Measurements from ENCODE around the gene CHP1. TPM values are rescaled to one million over a fixed set of nuclear protein-coding genes. Genes with fewer than 3 reads are reported as not detected.
"Not testable (repeated sequence)": the region's sequence is repeated elsewhere in the genome, so short reads cannot be mapped to it uniquely, and the experiment has no call there.

The CHP1 gene
- total RNA-seq, 6 experiments from 2014 or later: 137 to 270 (median 205) TPM

GRCh38 chr15:41276831-41277230 lies 45.8 kb downstream of the CHP1 start:
- peaks cover 0 to 15% (median 0%) of the 10 kb centered on the region in 4 donors for H3K4me1 ChIP-seq
- H3K27ac ChIP-seq: no peak overlapping the region
- DNase-seq (no peak), ATAC-seq (peak in 1 of 4 donors; percentile 43)
- no peaks in the 10 kb centered on the region for H3K27me3 ChIP-seq
- H3K36me3 ChIP-seq: peaks cover 0 to 73% (median 31%) of the 10 kb centered on the region in 4 donors
- no peaks in the 10 kb centered on the region for H3K9me3 ChIP-seq
- no peak overlapping the region for H3K4me3 ChIP-seq
- intact Hi-C loops (cut with DNase I): no loop called here
- TF ChIP-seq, protein P1, sequence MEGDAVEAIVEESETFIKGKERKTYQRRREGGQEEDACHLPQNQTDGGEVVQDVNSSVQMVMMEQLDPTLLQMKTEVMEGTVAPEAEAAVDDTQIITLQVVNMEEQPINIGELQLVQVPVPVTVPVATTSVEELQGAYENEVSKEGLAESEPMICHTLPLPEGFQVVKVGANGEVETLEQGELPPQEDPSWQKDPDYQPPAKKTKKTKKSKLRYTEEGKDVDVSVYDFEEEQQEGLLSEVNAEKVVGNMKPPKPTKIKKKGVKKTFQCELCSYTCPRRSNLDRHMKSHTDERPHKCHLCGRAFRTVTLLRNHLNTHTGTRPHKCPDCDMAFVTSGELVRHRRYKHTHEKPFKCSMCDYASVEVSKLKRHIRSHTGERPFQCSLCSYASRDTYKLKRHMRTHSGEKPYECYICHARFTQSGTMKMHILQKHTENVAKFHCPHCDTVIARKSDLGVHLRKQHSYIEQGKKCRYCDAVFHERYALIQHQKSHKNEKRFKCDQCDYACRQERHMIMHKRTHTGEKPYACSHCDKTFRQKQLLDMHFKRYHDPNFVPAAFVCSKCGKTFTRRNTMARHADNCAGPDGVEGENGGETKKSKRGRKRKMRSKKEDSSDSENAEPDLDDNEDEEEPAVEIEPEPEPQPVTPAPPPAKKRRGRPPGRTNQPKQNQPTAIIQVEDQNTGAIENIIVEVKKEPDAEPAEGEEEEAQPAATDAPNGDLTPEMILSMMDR (IDR thresholded peaks at IDR 0.05): no peak
- TF ChIP-seq POLR2A (IDR thresholded peaks at IDR 0.05): no peak

GRCh38 chr15:41278319-41278718 lies 47.3 kb downstream of the CHP1 start:
- H3K4me1 ChIP-seq: peaks cover 0 to 15% (median 0%) of the 10 kb centered on the region in 4 donors
- H3K36me3 ChIP-seq: peaks cover 0 to 59% (median 21%) of the 10 kb centered on the region in 4 donors
- H3K27me3 ChIP-seq: no peaks in the 10 kb centered on the region
- peak overlapping the region in 1 of 3 donors; percentile 32 for H3K27ac ChIP-seq
- TF ChIP-seq, protein P1 (IDR thresholded peaks at IDR 0.05): no peak
- TF ChIP-seq POLR2A (IDR thresholded peaks at IDR 0.05): no peak
- DNase-seq (no peak), ATAC-seq (no peak)
- 69% methylated on average over 2 of the region's 3 CpGs for WGBS (ENCODE audit: insufficient coverage, low coverage, low lambda C conversion rate, missing lambda C conversion rate)
- no peaks in the 10 kb centered on the region for H3K9me3 ChIP-seq
- H3K4me3 ChIP-seq: no peak overlapping the region
- intact Hi-C loops (cut with DNase I): no loop called here

DNA sequence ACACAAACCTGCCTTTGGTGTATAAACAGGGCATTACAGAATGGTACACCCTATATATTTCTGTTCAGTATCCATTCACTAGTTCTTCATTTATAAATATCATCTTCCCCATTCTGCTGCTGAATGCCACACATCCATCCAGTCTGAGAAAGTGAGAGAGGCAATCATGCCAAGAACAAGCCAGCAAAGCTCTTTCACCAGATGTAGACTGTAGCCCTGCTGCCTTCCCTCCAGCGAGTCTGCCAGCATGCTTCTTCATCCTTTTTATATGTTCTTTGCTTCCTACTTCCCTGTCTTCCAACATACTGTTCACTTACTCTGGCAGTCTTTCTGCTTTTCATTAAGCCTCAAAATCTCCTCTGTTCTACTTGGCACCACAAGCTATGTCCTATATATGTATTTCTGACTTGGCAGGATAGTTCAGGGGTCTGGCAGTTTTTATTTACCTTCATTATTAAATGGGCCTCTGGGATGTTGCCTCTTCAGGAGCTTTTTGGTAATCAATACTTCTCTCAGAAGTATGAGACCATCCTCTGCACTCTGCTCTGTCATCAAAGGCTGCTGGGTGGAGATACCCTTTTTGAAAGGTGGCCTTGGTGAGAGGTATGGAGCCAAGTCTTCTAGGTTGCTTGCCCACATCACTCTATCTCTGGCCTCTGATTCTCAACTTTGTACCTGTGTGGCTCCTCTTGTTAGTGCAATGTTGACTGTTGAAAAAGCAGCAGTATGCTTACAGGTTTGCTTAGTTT lies 48.6 kb downstream of the CHP1 start:
- 100% methylated on average over 1 of the region's 1 CpG for WGBS (ENCODE audit: insufficient coverage, low coverage, low lambda C conversion rate, missing lambda C conversion rate)
- intact Hi-C loops (cut with DNase I): no loop called here
- Histone ChIP-seq H3K27me3 (no peaks in the 10 kb centered on the region), H3K9me3 (no peaks in the 10 kb centered on the region), H3K36me3 (peaks cover 0 to 46% (median 19%) of the 10 kb centered on the region in 4 donors), H3K27ac (peak overlapping the region in 1 of 3 donors; percentile 32), H3K4me1 (peaks cover 0 to 15% (median 0%) of the 10 kb centered on the region in 4 donors), H3K4me3 (no peak overlapping the region)
- no peak for ATAC-seq
- DNase-seq: no peak
- TF ChIP-seq, protein P1 (IDR thresholded peaks at IDR 0.05): no peak
- TF ChIP-seq POLR2A (IDR thresholded peaks at IDR 0.05): no peak

DNA sequence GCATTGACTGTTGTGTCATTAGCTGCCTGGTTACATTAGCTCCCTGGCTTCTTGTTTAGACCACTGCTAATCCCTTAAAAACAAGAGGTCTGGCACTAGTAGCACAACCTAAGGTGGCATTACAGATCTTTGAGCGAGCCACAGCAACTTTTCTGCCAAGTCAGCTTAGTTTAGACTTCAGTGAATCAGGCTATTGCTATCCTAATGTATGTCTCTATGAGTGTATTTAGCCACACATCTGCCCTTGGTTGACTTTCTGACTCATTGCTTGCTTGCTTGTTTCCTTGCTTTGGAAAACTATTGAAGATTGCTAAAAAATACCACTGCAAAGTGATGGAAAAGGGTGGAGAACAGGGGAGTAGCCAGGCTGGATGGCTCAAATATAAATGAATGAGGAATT lies 50.2 kb downstream of the CHP1 start:
- no peak overlapping the region for H3K27ac ChIP-seq
- DNase-seq: no peak
- intact Hi-C loops (cut with DNase I): no loop called here
- H3K36me3 ChIP-seq: peaks cover 0 to 40% (median 15%) of the 10 kb centered on the region in 4 donors
- no peaks in the 10 kb centered on the region for H3K9me3 ChIP-seq
- TF ChIP-seq POLR2A (IDR thresholded peaks at IDR 0.05): no peak
- TF ChIP-seq, protein P1 (IDR thresholded peaks at IDR 0.05): no peak
- no peak overlapping the region for H3K4me3 ChIP-seq
- WGBS (ENCODE audit: insufficient coverage, low coverage, low lambda C conversion rate, missing lambda C conversion rate): 80% methylated on average over 1 of the region's 1 CpG
- H3K4me1 ChIP-seq: peaks cover 0 to 15% (median 4%) of the 10 kb centered on the region in 4 donors
- no peak for ATAC-seq
- no peaks in the 10 kb centered on the region for H3K27me3 ChIP-seq

GRCh38 chr15:41282436-41282835 lies 51.4 kb downstream of the CHP1 start:
- Histone ChIP-seq H3K36me3 (peaks cover 0 to 40% (median 18%) of the 10 kb centered on the region in 4 donors), H3K27ac (peak overlapping the region in 1 of 3 donors; percentile 98), H3K4me1 (peaks cover 0 to 15% (median 4%) of the 10 kb centered on the region in 4 donors)
- H3K9me3 ChIP-seq; DNase-seq; H3K27me3 ChIP-seq; intact Hi-C loops (cut with DNase I); ATAC-seq; H3K4me3 ChIP-seq: not testable (repeated sequence)
- 88% methylated on average over 8 of the region's 10 CpGs for WGBS (ENCODE audit: insufficient coverage, low coverage, low lambda C conversion rate, missing lambda C conversion rate)

- H3K4me1 ChIP-seq: peaks cover 0 to 15% (median 4%) of the 10 kb centered on the region in 4 donors
- H3K9me3 ChIP-seq; H3K27me3 ChIP-seq; intact Hi-C loops (cut with DNase I): not testable (repeated sequence)
- ATAC-seq: peak in 3 of 4 donors; percentile 2
- peak overlapping the region; percentile 88 to 98 (median 92) for H3K27ac ChIP-seq
- H3K4me3 ChIP-seq: peak overlapping the region; percentile 79 to 95 (median 90)
- peaks cover 3 to 41% (median 24%) of the 10 kb centered on the region in 4 donors for H3K36me3 ChIP-seq
- 16% methylated on average over 13 of the region's 19 CpGs for WGBS (ENCODE audit: insufficient coverage, low coverage, low lambda C conversion rate, missing lambda C conversion rate)
- peak in 1 of 3 donors; percentile 28 for DNase-seq
Observed at GRCh38 chr15:41282980-41283652, 52.0 kb downstream of the CHP1 start.
